Uterus (tissue), 4 donors: Measurements from ENCODE around the gene ANKRD11. TPM values are rescaled to one million over a fixed set of nuclear protein-coding genes. Genes with fewer than 3 reads are reported as not detected.
A peak's percentile ranks its signal among the peaks of the same experiment; 100 is the strongest.
"Not testable (repeated sequence)": the region's sequence is repeated elsewhere in the genome, so short reads cannot be mapped to it uniquely, and the experiment has no call there.

Experiments
- DNase-seq, 2 donors: peaks; one replicate each; pipeline ENCODE4 v3.0.0-alpha.2; 2019 to 2020
- H3K27ac ChIP-seq, 2 donors: fragments of 200-600 bp; sonication (generic); 1 replicate in 1 of 2; 2 replicates in 1 of 2; pipeline ENCODE4 v1.5.1; 2016 to 2018
- H3K27me3 ChIP-seq, 2 donors: fragments of 200-600 bp; sonication (generic); one replicate each; pipeline ENCODE4 v1.5.1; 2018 to 2019; ENCODE audit warnings: control low read depth in 1 of 2
- H3K36me3 ChIP-seq, 2 donors: fragments of 200-600 bp; sonication (generic); one replicate each; pipeline ENCODE4 v1.5.1; 2019; ENCODE audit warnings: control low read depth in 1 of 2
- H3K4me1 ChIP-seq, 2 donors: fragments of 200-600 bp; sonication (generic); one replicate each; pipeline ENCODE4 v1.5.1; 2018 to 2019; ENCODE audit warnings: control low read depth in 1 of 2
- H3K4me3 ChIP-seq, 2 donors: fragments of 200-600 bp; sonication (generic); 1 replicate in 1 of 2; 2 replicates in 1 of 2; pipeline ENCODE4 v1.5.1; 2018 to 2019; ENCODE audit warnings: mild to moderate bottlenecking in 1 of 2
- H3K9me3 ChIP-seq, 2 donors: fragments of 200-600 bp; sonication (generic); one replicate each; pipeline ENCODE4 v1.5.1; 2019; ENCODE audit warnings: control low read depth in 1 of 2
- POLR2A ChIP-seq, 2 donors: fragments of 450-650 bp; IDR thresholded peaks; one replicate each; pipeline ENCODE4 v1.6.1; 2016; ENCODE audit warnings: antibody characterized with exemption in 2 of 2, mild to moderate bottlenecking in 1 of 2, moderate library complexity in 1 of 2
- intact Hi-C: fragments of 100-400 bp; cut with DNase I; formaldehyde crosslinking; loops from one replicate; pipeline ENCODE4 v1.15.1; 2023; ENCODE audit warnings: low total_unique reads
- total RNA-seq, 4 donors: library from RNA; depleted of rRNA in 3 of 4; stranded (reverse); fragments of >200 nt in 3 of 4; gene quantifications; one replicate each; pipeline versions ENCODE4 v1.1.0 to v1.2.4, GENCODE V29; 2014 to 2023
- TF ChIP-seq, protein P1 (sequence below), 4 experiments: fragments of 200-600 bp in 2 of 4; fragments of 450-650 bp in 2 of 4; sonication (generic) in 2 of 4; IDR thresholded peaks; one replicate each; pipeline ENCODE4 v1.5.1; 2016 to 2019; ENCODE audit warnings: antibody characterized with exemption in 4 of 4, mild to moderate bottlenecking in 2 of 4, moderate library complexity in 1 of 4
- donor health status: DM: yes; HTN: yes; CAD: no.

The ANKRD11 gene
- total RNA-seq, 4 donors from 2014 or later = 20.5 to 182 (median 45.5) TPM

DNA sequence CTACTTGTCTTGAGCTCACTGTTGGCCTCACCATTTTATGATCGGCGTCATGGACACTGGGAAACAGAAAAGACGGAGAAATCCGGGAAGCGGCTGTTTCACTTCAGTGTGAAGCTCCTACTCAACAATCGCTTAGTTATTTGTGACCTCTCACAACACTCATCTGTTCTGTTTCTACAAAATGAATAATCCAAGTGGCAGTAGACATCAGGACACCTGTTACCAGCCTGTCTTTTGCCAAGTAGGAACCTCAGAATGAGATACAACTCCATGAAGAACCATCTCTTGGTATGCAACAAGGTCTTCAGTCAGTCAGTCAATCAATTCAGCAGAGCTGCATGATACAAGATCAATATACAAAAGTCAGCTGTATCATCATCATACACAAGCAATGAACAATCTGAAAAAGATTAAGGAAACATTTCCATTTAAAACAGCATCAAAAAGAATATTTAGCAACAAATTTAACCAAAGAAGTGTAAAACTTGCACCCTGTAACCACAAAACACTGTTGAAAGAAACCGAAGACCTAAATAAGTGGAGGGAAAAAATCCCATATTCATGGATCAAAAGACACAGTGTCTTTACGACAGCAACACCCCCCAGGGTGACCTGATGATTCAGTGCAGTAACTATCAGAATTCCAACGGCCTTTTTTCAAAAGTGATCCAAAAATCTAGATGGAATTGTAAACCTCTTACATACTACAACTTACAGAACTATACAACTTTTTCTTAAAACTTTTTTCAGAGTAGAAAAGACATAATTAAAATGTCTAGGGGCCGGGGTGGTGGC lies 63.4 kb downstream of the ANKRD11 start:
- no peaks in the 10 kb centered on the region for H3K27me3 ChIP-seq
- H3K27ac ChIP-seq = no peak overlapping the region
- no peak for DNase-seq
- H3K4me1 ChIP-seq = peaks cover 7 to 10% of the 10 kb centered on the region in 2 donors
- intact Hi-C loops = no loop called here
- no peaks in the 10 kb centered on the region for H3K9me3 ChIP-seq
- no peak overlapping the region for H3K4me3 ChIP-seq
- no peak for TF ChIP-seq POLR2A (IDR thresholded peaks at IDR 0.05)
- TF ChIP-seq, protein P1, sequence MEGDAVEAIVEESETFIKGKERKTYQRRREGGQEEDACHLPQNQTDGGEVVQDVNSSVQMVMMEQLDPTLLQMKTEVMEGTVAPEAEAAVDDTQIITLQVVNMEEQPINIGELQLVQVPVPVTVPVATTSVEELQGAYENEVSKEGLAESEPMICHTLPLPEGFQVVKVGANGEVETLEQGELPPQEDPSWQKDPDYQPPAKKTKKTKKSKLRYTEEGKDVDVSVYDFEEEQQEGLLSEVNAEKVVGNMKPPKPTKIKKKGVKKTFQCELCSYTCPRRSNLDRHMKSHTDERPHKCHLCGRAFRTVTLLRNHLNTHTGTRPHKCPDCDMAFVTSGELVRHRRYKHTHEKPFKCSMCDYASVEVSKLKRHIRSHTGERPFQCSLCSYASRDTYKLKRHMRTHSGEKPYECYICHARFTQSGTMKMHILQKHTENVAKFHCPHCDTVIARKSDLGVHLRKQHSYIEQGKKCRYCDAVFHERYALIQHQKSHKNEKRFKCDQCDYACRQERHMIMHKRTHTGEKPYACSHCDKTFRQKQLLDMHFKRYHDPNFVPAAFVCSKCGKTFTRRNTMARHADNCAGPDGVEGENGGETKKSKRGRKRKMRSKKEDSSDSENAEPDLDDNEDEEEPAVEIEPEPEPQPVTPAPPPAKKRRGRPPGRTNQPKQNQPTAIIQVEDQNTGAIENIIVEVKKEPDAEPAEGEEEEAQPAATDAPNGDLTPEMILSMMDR (IDR thresholded peaks at IDR 0.05) = no peak
- H3K36me3 ChIP-seq = no peaks in the 10 kb centered on the region

DNA sequence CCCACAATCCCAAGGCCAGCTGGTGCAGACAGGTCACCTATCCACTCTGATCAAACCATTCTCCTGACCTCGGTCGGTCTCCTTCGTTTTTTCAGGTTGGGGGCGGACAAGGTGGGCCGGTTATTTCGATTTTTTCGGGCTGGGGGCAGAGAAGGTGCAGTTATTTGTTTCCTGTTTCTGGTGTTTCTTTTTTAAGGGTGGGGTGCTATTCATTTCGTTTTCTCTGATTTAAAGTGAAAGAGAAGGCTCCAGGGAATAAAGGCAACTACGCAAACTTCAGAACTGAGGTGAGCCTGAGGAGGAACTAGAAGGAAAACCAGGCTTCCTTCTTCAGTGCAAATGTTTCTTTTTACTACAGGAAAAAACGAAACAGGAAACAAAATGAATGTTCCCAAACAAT lies 64.8 kb downstream of the ANKRD11 start:
- Histone ChIP-seq H3K27me3 (no peaks in the 10 kb centered on the region), H3K36me3 (no peaks in the 10 kb centered on the region), H3K9me3 (no peaks in the 10 kb centered on the region), H3K4me1 (peaks cover 3 to 10% of the 10 kb centered on the region in 2 donors), H3K27ac (no peak overlapping the region), H3K4me3 (no peak overlapping the region)
- TF ChIP-seq, protein P1 (IDR thresholded peaks at IDR 0.05) = no peak
- TF ChIP-seq POLR2A (IDR thresholded peaks at IDR 0.05) = no peak
- no peak for DNase-seq
- intact Hi-C loops = no loop called here

DNA sequence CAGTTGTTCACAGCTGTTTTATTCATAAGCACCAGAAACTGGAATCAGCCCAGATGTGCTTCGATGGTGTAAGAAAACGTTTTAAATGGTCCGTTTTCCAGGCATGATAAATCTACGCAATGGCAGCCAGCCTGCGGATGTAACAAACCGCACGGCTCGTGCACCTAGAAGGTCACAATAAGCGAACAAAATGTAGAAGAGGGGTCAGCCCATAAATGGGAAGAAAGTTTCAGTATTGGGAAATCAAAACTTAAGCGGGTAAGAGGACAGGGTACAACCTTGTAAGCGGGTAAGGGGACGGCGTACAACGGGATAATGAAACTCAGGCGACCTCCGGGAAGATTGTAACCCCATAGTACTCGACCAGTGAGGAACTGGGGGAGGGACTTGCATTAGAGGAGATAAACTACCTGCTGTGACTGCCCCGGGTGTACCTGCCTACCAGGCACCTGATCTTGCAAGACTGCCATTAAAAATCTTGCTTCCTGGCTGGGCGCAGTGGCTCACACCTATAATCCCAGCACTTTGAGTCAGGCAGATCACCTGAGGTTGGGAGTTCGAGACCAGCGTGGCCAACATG lies 66.6 kb downstream of the ANKRD11 start:
- TF ChIP-seq POLR2A (IDR thresholded peaks at IDR 0.05) = no peak
- TF ChIP-seq, protein P1 (IDR thresholded peaks at IDR 0.05) = no peak
- H3K27ac ChIP-seq = no peak overlapping the region
- H3K9me3 ChIP-seq = no peaks in the 10 kb centered on the region
- peaks cover 3 to 10% of the 10 kb centered on the region in 2 donors for H3K4me1 ChIP-seq
- intact Hi-C loops = no loop called here
- H3K36me3 ChIP-seq = no peaks in the 10 kb centered on the region
- peak in 1 of 2 donors; percentile 38 for DNase-seq
- H3K27me3 ChIP-seq = no peaks in the 10 kb centered on the region
- H3K4me3 ChIP-seq = no peak overlapping the region

DNA sequence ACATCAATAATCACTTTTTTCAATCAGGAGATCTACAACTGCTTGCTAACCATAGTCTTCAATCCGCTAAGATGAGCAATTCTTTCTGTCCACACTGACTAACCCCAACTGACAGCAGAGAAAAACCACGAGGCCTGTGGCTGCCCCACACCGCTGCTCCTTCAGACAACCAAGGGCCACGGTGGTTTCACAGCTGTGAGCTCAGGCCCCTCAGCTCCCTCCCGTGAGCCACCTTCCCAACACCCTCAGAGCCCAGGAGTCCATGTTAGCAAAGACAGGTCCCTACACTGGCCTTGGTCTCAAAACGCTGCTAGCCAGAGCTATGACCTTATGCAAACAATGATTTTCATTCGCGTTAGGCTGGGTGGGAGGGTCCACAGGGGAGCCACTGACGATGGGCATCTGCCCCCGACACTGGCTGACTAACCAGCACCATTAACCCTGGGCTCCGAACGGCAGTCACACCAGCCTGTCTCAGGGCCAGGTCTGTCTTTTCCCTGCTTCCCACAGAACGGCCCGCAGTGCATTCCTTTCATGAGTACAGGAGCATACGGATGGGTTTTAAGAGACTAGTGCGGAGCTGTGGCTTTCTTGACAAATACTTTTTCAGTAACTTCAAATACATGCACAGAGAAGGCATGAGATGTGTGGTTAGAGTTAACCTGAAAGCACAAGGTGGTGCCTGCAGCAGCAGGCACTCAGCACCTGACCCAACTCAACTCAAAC lies 67.3 kb downstream of the ANKRD11 start:
- TF ChIP-seq, protein P1 (IDR thresholded peaks at IDR 0.05) = no peak
- no peak for TF ChIP-seq POLR2A (IDR thresholded peaks at IDR 0.05)
- H3K9me3 ChIP-seq = no peaks in the 10 kb centered on the region
- intact Hi-C loops = no loop called here
- H3K4me3 ChIP-seq = no peak overlapping the region
- H3K36me3 ChIP-seq = no peaks in the 10 kb centered on the region
- no peaks in the 10 kb centered on the region for H3K27me3 ChIP-seq
- peak overlapping the region in 1 of 2 donors; percentile 42 for H3K27ac ChIP-seq
- peaks cover 3 to 10% of the 10 kb centered on the region in 2 donors for H3K4me1 ChIP-seq
- no peak for DNase-seq

DNA sequence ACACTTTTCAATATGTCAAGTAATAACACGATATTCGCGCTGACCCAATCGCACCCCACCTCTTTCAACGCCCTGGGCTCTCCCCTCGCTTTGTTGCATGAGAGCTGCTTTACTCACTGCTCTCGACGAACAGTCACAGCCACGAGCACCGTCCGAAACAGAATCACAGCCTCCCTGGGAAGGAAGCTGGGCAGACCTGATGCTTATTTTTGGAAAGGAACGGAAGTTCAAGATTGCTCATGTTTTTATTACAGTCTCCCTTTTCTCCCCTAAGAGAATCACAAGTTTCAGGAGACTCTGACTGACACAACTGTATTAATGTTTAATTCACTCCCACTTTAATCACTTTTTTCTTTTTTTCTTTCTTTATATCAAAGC lies 67.8 kb downstream of the ANKRD11 start:
- Histone ChIP-seq H3K4me3 (no peak overlapping the region), H3K4me1 (peaks cover 3 to 10% of the 10 kb centered on the region in 2 donors), H3K36me3 (no peaks in the 10 kb centered on the region), H3K9me3 (no peaks in the 10 kb centered on the region), H3K27me3 (no peaks in the 10 kb centered on the region), H3K27ac (peak overlapping the region in 1 of 2 donors; percentile 42)
- no peak for DNase-seq
- no peak for TF ChIP-seq POLR2A (IDR thresholded peaks at IDR 0.05)
- TF ChIP-seq, protein P1 (IDR thresholded peaks at IDR 0.05) = no peak
- intact Hi-C loops = no loop called here

DNA sequence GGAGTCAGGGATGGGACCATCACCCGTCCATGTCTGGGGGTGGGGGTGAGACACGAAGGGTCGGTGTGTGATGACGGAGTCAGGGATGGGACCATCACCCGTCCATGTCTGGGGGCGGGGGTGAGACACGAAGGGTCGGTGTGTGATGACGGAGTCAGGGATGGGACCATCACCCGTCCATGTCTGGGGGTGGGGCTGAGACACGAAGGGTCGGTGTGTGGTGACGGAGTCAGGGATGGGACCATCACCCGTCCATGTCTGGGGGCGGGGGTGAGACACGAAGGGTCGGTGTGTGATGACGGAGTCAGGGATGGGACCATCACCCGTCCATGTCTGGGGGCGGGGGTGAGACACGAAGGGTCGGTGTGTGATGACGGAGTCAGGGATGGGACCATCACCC lies 69.1 kb downstream of the ANKRD11 start:
- intact Hi-C loops, H3K9me3 ChIP-seq, H3K36me3 ChIP-seq, H3K4me3 ChIP-seq, DNase-seq, H3K27ac ChIP-seq, H3K4me1 ChIP-seq, H3K27me3 ChIP-seq: not testable (repeated sequence)
